Ammon's horn (tissue), 1 donor: Measurements from ENCODE around the gene NCOA3.
A peak's percentile ranks its signal among the peaks of the same experiment; 100 is the strongest.

Experiments used
- DNase-seq: peaks from one replicate; pipeline ENCODE4 v3.0.0-alpha.2; 2016; ENCODE audit warnings: low spot score

NCOA3 gene

DNA sequence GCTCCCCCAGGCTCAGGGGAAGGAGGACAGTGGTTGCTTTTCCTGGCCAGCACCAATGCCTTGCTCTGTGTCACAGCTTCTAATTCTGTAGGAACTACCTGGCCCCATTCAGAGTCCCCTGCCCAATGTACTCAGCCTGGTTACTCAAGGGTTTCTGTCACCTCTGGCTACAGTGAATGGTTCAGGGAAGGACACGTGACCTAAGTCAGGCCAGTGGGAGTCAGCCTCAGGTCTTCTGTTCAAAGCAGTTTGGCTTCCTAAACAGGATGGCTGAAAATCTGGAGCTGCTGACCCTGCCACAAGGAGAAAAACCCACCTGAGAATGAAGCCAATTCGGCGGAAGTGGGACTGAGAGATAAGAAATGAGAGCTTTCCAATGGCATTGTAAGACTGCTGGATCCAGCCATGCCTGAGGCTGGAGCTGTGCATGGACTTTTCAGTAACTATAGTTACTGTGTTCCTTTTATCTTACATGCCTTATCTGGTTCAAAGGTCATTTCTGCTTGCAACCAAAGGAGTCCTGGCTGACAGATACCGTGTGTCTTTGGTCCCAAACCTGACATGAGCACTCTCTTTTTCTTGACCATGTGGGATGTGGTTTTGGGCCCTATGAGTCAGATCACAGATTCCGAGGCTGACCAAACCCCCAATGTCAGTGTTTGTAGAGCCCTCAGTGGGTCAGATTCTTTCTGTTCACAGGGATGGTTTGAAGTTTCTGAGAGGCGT is 179.3 kb downstream of the NCOA3 start:
- no peak for DNase-seq

DNA sequence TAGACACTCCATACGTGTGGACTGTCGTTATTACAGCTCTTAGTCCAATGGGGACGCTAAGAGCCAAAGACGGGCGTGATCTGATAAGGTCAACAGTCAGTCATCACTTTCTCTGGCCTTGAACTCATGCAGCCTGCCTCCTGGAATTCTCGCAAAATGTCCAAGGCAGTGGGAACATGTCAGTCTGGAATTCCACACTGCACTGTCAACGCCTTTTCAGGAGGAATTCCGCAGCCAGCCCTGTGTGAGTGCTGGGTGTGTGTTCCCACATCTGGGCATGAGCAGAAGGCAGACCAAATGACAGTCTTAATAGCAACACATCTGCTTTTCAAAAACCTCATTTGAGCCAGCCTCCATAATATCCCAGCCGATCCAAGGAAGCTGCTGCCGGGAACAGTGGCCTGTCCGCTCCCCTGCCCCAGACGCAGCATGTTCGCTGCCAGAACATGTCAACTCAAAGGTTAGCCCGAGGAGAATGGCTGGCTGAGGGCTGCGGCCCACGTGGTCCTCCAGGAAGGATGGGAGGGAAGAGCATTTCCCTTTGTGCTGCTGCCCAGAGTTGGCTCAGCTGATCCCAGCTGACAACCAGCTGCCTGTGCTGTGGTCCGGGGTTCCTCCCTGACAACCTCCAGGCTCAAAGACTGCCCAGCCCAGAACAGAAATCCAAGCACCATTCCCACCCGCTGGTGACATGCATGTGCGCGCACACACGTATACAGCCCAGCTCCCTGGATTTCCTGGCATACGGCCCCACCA is 180.5 kb downstream of the NCOA3 start:
- peak; percentile 45 for DNase-seq

DNA sequence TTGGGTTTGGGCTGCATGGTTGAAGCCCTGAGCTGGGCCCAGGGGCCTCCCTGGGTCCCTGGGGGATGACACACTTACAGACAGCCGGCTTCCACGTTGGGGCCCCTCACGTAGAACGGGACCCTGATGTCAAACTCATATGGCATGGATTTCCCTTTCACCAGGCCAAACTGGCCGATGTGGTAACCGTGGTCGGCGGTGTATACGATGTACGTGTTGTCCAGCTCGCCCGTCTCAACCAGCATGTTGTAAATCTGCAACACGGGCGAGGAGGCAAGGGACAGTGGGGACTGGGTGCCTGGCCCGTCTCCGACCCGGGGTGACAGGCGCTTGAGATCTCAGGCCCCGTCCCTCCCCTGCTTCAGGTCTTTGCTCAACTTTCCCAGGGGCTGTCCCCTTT is 181.2 kb downstream of the NCOA3 start:
- DNase-seq: no peak

DNA sequence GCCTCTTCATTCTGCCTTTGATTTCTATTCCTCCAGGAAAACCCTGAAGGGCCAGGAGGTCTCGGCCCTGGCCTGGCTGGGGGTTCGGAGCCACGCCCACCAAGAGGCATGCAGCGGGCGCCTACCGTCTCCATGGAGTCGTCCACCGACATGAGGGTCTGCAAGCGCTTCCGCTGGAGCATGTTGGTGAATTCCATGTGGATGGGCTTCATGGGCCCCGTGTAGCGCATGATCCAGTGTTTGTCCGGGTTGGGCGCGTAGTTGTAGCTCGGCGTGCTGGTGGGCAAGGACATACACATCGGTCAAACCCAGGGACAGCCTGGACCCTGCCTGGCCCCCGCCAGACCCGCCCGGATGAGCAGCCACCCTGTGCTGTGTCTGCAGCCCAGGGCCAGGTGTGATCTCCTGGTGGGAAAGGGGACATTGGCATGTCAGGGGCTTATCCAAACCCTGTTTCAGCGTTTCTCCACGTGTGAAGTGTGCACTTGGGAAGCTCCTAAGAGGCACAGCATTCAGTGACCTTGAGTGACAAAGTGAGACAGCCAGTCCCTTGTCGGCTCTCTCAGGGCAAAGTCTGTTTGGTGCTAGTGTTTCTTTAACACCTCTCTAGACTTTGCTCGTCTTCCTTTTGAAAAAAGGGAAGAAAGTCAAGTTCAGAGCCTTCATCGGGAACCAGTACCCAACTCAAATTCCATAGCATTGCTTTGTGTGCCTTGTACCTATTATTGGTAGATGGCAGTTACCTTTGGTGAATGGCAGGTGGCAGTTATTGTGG is 182.8 kb downstream of the NCOA3 start:
- no peak for DNase-seq

DNA sequence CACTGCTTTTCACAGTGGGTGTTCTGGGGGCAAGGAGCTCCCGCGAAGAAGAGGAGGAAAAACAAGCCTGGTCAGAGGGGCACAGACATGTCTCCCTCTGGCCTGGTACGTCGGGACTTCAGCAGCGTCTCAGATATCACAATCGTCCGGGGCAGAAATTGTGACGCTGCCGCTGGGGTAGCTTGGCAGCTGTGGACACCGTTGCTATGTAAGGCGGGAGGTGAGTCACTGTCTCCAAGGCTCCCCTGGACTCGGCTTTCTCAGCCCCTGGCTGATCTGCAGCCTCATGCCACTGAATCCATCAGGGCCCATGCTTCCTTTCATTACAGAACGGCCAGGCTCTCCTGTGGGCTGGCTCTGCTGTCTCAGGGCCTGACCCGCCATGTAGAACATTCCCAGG is 184.9 kb downstream of the NCOA3 start:
- DNase-seq: no peak

DNA sequence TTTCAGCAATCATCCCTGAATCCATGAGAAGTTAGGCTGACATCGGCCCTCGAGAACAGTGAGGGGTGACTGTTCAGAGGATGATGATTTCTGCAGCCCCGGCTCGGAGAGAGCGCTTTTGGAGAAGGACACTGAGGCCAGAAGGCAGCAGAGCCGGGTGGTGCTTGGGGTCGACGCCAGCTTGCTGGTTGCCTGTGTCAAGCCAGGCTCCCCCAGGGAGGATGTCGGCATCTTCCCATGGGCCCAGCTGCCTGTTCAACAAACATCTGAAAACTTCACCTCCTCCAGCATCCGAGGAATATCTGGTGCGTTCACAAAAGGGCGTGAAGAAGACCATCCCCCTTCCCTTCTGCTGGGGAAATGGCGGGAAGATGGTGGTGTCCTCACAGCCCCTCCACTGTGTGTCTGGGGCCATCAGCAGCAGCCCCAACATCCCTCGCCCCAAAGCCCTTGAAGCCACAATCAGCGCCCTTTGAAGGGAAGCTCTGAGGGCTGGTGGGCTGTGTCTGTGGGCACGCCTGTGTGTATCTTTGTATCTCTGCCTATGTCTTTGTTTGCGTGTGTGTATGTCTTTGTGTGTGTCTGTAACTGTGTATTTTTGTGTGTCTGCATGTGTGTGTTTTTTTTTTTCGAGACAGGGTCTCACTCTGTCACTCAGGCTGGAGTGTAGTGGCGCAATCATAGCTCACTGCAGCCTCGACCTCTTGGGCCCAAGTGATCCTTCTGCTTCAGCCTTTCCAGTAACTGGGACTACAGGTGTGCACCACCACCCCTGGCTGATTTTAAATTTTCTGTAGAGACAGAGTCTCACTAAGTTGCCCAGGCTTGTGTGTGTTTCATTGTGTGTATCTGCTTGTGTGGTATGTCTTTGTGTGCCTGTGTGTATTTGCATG is 185.7 kb downstream of the NCOA3 start:
- no peak for DNase-seq

DNA sequence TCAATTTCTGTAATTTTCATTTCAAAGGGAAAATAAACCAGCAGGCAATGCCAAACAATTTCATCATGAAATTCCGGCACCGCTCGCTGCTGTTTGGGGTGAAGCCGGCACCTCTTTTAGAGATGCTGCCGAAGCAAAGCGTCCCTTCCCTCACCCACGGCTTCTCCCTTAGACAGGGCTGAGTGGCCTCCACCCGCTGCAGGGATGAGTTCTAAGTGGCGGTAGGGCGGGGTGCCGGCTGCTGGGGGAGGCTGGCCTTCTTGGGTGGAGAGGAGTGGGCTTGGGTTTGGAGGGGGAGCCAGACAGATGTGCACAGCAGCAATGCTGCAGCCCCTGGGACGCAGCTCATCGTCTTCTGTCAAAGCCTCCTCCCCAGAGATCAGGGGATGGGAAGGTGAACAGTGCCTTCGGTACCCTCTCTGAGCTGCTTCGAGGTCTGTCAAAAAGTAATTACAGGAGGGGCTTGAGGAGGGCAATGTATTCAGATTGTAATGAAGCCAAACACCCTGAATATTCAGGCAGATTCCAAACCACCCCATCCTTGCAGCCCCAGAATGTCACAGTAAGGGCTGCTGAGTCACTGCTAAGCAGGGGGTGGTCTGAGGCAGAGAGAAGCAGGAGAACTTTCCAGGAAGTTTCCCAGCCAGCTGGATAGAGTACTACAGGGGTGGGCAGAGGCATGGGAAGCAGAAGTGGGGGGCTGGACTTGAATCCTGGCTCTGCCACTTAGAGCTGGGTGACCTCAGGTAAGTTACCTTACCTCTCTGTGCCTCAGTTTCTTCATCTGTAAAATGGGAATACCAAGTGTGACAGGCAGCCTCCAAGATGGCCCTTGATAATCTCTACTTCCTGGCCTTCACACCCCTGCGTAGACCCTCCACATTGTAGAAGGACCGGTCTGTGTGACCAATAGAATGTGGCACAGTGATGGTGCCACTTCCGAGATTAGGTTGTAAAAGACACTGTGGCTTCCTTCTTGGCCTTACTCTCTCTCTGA is 187.0 kb downstream of the NCOA3 start:
- DNase-seq: no peak

DNA sequence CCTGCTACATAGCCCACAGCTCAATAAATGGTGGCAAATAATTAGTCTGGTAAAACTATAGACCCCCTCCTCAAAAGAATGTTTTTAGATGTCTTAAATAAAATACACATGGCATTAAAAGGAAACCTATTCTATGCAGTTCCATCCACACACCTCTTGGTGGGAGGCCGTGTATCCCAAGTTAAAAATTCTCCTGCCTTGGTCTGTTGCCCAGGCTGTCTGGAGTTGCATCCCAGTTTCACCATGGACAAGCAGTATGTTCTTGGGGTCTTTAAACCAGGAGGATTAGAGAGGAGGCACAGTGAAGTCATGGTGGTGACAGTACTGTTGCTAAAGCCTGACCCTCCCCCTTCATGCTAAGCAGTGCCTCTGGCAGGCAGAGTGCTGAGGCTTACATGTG is 188.0 kb downstream of the NCOA3 start:
- DNase-seq: no peak

DNA sequence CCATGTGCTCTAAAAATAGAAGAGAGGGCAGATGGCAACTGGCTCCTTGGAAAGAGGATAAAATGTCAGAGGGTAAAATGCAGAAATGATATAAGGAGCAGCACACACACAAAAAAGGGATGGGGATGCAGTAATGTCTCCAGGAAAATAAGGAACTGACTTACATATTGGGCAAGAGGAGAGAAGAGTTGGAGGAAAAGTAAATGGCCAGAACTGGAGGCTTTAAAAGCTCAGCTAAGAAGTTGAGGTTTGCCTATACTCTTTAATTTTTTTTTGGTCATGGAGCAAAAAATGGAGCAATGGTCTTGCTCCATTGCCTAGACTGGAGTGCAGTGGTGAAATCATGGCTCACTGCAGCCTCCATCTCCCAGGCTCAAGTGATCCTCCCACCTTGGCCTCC is 189.9 kb downstream of the NCOA3 start:
- no peak for DNase-seq

DNA sequence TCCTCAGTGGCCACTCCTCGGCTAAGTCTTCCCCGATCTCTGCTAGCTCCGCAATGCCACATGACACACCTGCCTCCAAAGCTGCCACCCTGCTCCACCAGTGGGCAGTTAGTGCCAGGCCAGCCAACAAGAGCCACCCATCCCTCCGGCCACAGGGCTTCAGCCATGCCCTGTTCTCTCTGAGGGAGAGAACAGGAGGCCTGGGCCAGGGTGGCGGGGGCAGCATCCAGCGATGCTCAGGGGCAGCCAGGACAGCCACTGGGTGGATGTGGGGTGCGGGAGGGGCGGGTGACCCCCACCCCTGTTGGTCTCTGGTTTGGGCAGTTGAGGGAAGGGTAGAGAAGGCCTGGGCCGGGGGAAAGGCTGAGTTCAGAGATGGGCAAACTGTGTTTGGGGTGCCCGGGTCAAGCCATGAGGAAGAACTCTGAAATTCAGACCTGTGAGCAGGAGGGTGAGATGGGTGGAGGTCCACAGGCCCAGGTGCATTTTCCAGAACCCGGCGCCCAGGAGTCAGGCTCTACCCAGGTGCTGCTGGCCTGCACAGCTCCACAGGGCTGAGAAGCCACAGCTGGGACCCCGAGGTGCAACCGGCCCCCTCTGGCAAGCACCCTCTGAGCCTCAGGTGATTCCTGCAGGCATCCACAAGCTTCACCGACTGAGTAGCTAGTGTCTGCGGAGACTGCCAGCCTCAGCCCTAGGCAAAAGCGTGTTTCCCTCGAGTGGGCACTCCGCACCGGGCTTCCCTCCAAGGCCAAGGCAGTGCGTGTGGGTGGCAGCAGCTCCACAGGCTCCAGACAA is 192.5 kb downstream of the NCOA3 start:
- DNase-seq: no peak

DNA sequence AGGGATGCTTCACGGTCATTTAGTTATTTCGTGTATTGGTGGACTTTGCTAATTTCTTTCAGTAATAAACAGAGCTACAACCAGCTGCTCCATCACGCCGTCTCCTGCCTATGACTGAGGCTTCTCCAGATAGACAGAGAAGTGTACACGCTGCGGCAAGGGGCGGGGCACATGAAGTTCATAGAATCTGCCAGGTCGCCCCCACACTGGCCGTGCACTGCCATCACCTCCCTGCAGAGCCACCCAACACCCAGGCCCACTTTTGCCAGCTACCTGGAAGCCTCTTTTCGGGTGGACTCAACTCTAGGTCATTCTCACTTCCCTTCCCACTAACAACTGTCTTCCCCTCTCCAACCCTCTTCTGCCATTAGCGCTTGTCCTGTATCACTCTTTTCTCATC is 195.2 kb downstream of the NCOA3 start:
- DNase-seq: no peak

DNA sequence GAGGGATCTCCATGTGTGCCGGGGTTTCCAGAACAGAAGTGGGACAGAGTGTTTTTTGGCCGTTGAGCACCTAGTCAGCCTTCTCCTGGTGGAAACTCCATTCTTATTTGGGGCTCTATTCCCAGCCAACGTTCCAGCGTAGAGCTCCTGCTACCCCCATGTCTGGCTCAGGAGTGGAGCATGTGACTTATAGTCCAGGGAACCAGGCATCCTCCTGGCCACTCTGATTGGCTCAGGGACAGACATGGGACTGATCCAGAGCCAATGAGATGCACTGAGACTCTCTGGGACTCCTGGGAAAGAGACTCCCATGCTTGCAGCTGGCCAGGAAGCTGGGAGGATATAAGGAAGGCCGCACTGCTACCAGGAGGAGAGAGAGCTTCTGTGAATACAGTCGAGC is 196.5 kb downstream of the NCOA3 start:
- DNase-seq: no peak

DNA sequence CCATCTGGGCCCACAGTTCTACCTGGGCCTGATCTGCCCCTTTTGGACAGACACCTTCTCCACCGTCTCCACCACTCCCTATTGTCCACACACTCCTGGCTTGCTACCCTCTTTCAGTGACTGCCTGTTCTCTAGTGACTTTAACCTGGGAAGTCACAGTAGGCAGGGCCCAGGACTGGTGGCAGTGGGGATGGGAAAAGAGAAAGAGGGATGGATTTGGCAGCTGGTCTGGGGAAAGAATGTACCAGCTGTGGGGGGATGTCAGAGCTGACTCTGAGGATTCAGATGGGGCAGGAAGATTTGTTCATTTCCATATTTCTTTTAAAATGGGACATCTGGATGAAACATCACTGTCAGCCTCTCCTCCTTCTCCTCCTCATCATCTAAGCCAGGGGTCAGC is 198.1 kb downstream of the NCOA3 start:
- DNase-seq: no peak

DNA sequence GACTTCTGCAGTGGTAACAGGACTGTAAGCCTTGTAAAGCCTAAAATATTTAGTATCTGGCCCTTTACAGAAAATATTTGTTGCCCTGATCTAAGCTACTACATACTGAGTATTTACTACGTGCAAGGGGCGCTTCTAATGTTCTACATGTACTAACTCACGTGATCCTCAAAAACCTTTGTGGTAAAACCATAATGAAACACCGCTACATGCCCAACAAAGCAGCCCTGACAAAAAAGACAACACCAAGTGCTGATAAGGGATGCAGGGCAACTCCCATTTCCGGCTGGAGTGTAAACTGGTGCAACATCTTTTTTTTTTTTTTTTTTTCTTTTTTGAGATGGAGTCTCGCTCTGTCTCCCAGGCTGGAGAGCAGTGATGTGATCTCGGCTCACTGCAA is 198.6 kb downstream of the NCOA3 start:
- no peak for DNase-seq

DNA sequence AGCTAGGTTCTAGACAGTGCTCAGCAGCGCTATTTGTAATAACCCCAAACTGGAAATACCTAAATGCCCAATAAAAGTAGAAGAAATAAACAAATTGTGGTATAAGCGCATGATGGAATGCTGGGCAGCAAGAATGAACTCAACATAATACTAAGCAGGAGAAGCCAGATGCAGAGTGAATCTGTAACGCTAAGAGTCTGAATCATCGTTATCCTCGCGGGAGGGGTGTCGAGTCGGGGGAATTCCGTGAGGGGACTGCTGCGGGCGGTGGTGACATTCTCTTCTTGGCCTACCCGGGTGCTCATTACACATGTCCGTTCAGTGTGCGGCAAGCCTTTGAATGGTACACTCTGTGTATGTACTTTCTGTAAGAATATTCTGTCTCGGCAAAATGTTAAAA is 199.9 kb downstream of the NCOA3 start:
- no peak for DNase-seq

DNA sequence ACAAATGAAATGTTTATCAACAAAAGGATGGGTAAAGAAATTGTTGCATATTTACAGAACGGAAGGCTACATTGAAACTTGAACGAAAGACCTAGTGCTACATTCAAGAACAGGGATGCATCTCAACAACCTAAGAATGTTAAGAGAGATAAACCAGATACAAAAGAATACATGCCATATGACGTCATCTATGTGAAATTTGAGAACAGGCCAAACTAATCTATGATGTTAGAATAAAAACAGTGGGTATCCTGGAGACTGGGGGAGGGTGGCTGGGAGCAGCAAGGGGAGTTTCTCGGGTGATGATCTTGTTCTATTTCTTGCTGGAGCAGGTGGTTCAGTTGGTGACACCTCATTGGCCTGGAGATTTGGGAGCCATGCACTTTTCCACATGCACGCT is 202.1 kb downstream of the NCOA3 start:
- no peak for DNase-seq

DNA sequence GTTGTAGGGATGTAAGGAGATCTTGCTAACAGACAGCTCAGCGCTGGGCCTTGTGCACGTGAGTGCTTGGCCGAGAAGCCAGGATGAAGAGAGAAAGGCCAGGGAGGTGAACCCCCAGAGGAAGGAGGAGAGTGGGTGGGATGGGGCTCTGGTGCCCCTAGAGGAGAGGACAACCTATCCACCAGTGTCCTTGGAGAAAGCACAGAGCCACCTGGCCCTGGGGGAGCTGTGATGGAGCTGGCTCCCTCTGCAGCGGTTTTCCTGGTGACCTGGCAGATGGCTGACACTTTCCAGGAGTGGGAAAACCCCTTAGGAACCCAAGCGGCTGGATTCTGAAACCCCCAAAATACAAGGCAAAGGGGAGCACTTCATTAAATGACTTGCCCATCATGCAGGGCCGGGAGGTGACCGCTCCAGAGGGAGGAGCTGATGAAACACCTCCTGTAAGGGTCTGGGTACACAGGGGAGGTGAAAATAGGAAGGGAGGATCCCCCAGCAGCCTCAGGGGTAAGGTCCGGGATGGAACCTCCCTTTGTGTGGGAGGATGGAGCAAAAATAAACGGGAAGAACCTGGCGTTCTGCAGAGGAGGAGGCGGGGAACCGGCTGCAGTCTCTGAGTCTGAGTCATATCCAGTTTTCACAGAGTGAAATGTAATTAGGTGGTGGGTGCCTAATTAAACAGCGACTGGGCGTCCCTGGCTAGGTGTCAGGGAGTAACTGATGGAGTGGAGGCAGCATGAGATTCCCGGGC is 203.2 kb downstream of the NCOA3 start:
- peak; percentile 67 for DNase-seq

DNA sequence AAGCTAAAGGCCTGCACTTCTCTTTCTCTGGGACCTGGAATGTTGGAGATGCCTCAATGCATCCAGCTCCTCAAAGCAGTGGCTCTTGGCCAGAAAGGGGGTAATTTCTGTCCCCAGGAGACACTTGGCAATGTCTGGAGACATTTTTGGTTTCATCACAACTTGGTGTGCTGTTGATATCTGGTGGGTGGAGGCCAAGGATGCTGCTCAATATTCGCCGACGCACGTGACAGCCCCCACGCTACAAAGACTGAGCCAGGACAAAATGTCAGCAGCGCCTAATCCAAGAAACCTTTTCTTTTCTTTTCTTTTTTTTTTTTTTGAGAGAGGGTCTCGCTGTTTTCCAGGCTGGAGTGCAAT is 203.8 kb downstream of the NCOA3 start:
- DNase-seq: no peak

DNA sequence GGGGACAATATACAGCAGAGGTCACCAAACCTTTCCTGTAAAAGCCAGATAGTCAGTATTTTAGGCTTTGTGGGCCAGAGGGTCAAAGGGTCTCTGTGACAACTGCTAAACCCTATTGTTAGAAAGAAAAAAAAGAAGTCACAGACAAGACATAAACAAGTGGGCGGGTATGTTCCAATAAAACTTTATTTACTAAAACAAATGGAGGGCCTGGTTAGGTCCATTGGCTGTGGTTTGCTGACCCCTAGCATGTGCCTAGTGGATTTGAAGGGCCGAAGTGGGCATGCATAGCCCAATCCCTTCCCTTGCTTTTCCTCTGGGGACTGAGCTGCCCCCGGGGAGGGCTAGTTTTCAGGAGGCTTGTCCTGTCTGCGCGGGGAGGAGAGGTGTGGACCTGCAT is 204.7 kb downstream of the NCOA3 start:
- no peak for DNase-seq
